NCI-H2227 treated with DMSO at 0.1 percent for 48 hours (cell line): Measurements from ENCODE around the gene FGF5.
A peak's percentile ranks its signal among the peaks of the same experiment; 100 is the strongest.
"Not testable (repeated sequence)": the region's sequence is repeated elsewhere in the genome, so short reads cannot be mapped to it uniquely, and the experiment has no call there.

ENCODE experiments used
- DNase-seq: peaks from one replicate; lab custom pipeline; 2025; lab: John Stamatoyannopoulos, UW

The FGF5 gene, protein sequence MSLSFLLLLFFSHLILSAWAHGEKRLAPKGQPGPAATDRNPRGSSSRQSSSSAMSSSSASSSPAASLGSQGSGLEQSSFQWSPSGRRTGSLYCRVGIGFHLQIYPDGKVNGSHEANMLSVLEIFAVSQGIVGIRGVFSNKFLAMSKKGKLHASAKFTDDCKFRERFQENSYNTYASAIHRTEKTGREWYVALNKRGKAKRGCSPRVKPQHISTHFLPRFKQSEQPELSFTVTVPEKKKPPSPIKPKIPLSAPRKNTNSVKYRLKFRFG

DNA sequence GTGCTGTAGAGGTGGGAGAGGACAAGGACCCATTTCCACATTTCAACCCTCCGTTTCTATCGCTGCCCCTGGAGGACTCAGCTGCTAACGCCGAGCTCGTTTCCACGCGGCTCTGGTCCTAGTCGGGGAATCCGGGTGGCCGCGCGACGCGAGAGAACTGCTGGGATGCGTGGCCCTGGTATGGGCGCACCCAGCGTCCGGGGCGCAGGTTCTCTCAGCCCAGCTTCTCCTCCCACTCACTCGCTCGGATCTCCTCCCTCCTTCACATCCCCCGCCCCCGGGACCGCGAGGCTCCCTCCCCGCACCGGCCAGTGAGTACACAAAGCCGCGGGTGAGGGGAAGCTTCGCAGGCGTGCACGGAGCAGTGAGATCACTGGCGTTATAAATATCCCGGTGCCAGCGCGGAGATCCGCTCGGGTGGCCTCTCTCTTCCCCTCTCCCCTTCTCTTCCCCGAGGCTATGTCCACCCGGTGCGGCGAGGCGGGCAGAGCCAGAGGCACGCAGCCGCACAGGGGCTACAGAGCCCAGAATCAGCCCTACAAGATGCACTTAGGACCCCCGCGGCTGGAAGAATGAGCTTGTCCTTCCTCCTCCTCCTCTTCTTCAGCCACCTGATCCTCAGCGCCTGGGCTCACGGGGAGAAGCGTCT, at the start of gene FGF5:
FGF5 (plus strand) TSS at position 412 of the 649 bp plus-strand sequence; CDS start at position 573, 161 bp downstream.
- peak; percentile 12 for DNase-seq

DNA sequence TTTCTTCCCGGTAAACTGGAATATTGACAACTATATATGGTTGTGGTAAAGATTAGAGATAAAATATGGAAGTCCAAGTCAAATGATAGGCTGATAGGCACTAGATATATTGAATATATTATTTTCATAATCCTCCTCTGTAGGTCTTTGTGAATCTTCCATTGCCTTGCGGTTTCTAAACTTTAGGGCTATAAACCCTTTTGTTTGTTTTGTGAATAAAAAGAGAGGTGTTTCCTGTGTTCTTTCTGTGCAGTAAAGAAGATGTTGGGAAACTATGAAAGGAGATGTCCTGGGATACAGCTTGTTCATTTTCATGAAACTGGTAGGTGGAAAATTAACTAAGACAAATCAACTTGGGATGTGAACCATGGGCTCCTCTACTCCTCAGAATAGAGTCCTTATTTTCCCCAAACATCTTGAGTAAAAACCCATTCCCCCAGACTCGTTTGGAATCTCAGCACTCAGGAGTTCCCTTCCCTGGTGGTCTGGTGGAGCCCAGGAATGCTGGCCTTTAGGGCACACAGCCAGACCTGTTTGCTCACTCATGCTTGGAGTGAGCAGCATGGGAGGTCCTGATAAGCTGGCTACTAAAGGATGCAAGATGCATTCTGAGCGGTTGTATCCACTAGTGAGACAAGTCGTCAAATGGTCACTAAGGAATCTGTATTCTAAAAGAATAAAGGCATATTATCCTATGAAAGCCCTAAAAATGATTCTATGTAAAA, 47.0 kb upstream of the FGF5 start:
- DNase-seq = no peak

DNA sequence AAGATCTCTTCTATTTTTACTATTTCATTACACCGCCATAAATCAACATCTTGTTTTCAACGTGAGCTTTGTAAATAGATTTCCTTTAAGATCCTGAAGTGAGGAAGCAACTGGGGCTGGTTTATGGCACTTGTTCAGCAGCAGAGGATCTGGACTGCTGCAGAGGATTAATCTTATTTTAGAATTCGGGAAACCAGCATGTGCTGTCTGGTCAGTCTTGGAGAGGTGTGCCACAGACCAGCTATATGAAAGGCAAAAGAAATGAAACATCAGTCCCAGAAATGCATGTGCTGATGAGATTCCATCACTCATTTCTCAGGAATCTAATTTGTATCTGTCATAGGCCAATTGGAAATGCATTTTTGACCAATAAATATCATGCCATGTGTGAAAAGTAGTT, 45.8 kb upstream of the FGF5 start:
- DNase-seq = no peak

DNA sequence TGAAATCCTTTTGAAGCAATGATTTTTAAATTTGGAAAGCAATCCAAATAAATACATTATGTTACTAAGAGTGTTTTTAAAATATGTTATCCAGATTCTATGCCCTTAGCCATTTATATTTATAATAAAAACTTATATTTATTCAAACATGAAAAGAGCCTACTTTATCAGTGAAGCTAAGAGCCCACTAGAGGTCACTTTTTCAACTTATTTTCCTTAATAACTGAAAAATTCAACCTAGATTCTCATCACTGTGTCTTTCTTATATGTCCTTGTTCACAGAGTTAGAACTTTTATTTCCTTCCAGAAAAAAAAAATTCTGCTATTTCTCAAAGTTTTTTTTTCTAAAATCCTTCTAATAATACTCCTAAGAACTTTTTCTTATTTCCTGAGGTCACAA, 45.3 kb upstream of the FGF5 start:
- DNase-seq = no peak

DNA sequence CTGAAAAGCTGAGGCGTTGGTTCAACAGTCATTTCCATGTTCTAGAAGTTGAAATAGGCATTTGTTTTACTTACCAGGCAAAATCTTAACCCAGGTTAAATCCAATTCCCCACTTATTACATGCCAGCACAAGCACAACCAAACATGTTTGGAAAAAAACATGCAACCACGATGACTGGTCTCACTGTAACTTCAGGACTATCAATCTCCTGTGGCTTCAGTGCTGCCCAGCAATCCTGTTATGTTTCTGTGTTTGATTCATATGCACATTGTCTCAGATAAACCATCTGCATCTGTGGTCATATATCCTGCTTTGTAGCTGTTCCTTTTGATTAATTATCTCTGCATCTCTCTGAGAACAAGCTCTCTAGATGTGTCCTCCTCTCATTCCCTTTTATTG, 40.9 kb upstream of the FGF5 start:
- no peak for DNase-seq

DNA sequence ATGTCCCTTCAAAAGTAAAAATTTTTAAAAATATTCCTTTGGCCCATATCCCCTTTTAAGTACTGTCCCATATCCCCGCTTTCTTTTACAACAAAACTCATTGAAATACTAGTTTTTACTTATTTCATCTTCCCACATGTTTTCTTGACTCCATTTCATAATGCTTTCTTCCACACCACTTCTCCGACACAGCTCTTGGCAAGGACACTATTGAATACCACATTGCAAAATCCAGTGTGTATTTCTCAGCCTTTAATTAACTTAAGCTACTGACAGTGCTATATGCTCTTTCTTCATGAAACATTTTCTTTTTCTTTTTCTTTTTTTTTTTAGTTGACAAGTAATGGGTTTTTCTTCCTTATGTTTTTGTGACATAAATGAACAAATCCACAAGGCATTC, 40.4 kb upstream of the FGF5 start:
- no peak for DNase-seq

DNA sequence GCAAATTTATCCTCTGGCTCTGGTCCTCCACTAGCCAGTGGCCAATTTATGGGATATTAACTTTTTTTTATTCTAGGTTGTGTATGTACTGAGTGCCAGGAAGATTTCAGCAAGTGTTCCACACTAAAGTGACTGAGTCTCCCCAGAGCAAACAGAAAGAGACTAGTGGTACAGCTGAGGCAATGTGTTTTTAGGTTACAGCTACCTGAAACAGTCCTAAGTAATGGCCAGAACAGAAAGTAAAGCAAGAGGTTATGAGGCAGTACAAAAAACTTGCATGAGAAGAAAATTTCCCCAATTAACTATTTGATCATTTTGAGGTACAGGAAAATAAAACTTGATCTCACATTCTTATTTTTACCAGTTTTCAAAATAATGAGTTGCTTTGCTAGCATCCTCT, 38.0 kb upstream of the FGF5 start:
- DNase-seq = no peak

DNA sequence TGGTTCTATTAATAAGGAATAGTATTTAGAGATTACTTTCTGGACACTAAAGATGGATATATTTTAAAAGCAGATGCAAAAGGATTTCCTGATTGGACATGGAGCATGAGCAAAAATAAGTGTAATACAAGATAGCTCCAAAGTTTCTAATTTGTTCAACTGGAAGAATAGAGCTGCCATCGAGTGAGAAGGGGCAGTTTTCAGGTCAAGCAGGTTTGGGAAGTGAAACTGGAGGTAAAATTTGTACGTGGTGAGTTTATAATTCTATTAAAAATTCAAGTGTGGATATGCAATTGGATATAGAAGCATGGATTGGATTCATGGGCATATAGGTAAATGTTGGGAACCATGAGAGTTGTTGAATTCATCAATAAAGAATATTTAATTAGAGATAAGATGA, 37.3 kb upstream of the FGF5 start:
- no peak for DNase-seq

DNA sequence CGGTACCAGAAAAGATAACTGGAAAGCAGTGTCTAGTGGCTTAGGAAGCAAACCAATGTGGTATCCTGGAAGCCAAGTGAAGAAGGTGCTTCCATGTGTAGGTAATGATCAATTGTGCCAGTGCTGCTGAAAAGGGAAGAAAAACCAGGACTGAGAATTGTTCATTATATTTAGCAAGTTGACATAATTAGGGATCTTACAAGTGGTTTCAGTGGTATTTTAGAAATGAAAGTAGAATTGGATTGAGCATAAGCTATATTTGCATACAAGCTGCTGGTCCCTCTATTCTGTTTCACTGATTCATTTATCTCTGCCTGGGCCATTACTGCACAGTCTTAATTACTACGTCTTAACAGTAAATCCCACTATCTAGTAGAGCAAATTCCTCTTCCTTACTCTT, 36.9 kb upstream of the FGF5 start:
- DNase-seq = no peak

DNA sequence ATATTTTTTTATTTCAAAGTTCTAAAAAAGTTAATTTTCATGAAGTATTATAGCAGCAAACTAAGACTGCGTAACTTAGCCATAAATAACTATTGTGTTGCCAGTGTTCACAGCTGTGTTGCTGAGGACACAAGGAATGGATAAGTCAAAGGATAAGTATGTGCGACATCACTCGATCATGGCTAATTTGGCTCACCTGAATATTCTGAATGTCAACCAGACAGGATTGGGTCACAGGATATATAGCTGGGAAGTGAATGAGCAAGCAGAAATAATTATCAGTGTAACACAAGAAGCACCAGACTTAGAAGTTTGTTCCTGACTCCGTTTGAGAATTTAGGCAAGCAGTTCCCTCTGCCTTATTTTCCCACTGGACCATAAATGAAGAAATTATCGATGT, 35.3 kb upstream of the FGF5 start:
- DNase-seq = no peak

DNA sequence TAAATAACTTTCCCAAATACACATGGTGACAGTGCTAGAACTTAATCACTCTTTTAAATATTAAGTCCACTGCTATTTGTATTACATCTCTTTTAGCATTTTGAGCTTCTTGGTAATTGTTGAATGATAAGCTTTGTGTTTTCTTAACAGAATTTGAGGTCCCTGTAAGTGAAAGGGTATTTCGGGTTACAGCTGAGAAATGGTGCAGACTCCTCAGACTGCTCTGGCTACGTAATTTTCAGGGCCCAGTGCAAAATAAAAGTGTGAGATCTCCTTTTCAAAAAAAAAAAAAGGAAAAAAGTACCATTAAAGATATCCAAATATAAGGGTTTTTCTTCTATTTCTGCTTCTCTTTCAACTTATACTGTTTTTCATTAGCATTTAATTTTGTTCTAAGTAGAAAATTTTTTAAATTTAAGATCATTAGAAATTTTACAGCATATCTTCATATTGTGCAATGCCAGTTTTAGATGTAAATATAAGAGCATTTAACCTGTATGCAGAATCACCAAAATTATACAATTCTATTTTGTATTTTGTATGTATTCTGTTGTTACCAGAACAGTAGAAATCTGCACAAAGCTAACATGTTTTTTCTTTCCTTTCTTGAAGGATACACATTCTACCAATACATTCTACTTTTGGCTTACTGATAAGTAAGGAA, 33.6 kb upstream of the FGF5 start:
- no peak for DNase-seq

DNA sequence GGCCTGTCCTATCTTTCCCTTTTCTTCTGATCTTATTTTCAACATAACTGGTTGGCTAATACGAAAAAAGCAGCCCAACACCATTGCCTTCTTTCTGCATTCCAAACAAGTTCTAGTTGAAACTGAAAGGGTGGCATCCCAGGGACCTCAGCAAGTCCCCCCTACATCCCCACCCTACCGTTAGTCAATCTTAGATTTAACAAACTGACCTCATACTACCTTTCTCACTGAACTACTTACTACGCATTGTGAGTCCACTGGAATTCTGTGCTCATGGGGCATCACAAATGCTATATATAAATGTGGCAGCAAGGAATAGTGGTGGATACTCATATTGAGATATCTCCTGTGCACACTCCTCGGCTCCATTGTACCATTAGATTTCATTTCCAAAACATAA, 33.1 kb upstream of the FGF5 start:
- no peak for DNase-seq

DNA sequence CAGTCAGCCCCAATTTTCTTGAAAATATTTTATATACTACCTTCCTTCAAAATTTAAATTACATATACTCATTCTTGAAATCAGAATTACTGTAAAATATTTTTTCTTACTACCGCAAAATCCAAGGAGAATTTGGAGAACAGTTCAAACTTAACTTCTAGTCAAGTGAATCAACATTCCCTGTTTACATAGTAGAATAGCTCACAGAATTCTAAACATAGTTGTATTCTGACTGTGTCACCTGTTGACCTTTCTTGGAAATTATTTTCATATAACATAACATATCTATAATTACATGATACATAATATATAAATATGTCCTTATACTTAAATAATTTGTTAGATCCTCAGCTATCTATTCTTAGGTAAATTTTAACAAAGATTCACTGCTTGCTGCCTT, 31.0 kb upstream of the FGF5 start:
- no peak for DNase-seq

DNA sequence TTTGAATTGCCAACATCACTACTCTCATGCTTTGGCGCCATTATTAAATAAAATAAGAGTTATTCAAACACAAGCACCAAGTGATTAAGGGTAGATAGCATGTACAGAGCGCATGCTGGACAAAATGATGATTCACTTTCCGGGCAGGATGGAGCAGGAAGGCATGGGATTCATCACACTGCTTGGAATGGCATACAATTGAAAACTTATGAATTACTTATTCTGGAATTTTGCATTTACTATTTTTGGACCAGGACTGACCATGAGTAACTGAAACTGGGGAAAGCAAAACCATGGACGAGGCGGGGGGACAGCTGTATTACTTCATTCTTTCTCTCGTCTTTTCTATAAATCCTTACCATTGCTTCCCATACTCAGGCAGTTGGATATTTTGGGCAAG, 28.5 kb upstream of the FGF5 start:
- no peak for DNase-seq

DNA sequence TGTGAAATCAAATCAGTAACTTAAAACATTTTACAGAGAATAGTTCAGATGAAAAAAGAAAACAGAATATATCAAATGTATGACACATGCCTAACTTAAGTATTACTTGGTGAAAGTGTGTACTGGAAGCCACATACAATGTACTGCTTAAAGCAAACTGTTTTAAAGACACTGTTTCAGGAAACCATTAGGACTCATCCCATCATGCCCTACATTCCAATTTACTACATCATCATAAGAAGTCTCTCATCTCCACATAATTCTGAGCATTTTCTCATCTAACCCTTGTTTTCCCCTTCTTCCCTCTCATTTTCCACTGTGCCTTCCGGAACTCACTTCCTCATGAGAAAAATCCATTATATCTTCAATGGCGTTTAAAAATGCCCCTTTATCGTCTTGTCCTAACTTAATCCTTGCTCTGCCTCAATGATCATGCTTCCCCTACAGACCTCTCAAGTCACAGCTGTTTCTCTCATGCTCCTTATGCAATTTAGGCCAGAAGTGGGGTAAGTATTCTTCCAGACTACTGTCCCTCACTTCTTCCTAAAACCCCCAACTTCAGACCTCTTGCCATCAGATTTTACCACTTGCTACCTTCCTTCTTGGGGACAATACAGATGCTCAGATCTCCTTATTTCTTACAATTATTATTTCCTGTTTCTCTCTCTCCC, 26.8 kb upstream of the FGF5 start:
- DNase-seq = no peak

DNA sequence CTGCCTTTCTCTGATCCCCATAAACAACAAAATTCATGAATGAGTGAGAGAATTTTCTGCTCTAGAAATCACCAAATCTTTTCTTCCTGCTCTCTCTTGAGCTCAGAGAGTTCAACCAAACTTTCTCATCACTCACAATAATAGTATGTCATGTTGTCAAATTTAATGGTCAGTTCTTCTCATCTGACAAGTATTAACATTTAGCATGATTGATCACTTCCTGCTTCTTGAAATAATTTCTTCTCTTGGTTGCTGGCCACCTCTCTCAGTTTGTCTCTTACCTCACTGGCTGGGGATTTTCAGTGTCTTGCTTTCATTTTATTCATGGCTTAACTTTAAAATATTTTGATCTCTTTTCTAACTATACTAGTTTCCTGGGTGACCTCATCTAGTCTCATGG, 25.5 kb upstream of the FGF5 start:
- no peak for DNase-seq

DNA sequence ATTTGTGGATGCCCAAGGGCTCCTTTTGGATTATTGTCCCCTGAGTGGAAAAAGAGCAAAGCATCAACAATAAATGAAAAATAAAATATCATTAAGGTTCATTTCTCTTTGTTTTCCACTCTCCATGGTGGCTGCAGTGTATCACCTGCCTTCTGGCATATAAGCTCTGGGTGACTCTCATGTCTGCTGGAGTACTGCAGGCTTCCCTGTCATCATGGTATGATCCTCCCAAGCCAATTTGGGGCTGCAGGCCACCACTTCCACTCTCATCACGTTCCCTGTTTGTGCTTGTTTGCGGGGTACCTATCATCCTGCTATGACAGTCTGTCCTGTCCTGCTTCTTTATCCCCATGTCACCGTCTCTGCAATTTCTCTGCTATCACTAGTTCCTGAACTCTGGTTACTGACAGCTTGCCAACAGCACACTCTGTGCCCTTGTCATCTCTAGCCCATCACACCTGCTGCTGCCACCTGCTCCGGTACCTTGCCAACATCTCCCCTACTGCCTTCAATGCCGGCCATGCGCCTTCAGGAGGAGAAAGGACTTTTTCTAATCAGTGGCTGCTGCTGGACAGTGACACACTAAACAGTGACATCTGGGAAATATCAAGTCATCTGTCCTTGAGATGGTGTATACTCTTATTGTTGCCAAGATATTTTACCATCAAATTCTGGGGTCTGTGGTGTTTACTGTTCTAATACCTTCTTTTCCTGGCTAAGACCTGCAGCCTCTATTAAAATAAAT, 23.0 kb upstream of the FGF5 start:
- DNase-seq = no peak

DNA sequence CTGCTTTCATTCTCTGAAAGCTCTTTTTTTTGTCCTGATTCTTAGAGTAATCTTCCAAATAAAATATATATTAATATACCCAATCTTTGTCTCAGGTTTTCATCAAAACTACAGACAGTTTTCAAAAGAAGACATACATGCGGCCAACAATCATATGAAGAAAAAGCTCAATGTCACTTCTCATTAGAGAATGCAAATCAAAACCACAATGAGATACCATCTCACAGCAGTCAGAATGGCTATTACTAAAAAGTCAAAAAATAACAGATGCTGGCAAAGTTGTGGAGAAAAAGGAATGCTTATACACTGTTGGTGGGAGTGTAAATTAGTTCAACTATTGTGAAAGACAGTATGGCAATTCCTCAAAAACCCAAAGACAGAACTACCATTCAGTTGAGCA, 19.0 kb upstream of the FGF5 start:
- not testable (repeated sequence) for DNase-seq

DNA sequence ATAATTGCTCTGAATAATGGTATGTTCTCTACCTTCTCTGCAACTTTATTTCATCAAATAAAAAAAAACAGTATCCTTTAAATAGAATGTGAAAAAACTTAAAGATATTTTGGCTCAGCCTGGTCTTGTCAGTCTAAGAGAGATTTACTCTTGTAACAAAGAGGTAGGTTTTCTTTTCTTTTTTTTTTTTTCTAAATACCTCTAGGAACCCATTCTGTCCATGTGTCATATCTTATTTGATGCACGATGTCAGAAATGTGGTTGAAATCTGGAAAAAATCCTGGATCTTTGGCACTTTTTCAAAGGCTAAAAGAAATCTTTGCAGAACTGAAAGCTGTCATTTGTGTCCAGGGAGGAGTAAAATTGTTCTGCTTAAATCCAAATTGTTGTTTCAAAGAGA, 17.3 kb upstream of the FGF5 start:
- no peak for DNase-seq

DNA sequence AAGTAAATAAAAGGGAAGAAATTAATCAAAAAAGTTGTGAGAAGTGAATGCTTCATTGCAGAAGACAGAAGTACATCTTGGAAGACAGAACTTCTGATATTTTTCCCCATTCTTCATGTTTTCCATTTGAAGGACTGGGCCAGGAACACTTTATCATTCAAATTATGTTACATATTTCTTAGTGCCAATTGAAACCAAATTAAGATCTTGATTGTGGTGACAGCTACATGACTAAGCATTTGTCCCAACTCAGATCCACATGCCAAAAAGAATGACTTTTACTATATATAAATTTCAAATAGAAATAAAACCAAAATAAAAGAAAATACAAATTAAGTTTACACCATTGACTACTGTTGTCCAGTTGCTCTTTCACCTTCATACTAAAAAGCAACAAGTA, 14.0 kb upstream of the FGF5 start:
- no peak for DNase-seq

DNA sequence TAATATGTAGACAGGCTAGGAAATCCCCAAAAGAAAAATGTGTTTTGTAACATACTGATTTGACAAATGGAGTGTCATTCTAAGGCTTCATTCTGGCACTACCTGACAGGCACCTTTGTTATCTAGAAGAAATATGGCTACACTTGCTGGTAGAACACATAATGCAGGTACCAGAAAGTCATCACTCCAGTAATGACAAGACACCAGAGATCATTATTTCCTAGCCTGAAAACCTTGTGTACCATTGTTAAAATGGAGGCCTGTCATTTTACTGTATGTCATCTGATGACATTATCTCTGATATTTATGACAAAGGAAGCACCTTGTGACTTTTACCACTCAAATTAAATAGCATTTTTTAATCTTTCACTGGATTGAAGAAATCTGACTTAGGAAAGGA, 13.5 kb upstream of the FGF5 start:
- DNase-seq = no peak

DNA sequence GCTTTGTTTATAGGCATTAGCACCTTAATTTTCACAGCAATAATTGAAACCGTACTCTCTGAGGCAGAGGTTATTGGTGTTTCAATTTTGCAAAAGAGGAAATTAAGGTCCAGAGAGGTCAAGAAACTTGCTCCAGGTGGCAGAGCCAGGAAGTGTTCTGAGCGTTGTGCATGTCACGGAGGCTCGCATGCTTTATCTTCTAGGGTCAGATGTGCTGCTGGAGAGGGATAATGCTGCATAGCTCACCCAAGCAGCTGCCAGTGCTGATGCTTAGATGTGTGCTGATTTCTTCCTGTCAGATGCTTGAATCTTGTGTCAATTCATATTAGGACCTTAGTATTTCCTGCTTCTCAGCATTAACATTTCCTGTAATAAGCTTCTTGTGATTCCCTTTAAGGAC, 13.0 kb upstream of the FGF5 start:
- no peak for DNase-seq
